ENCODE results near the gene EPN3.

The EPN3 gene

GRCh38 chr17:50495918-50496317, 36.6 kb upstream of the EPN3 start:
- H3K27me3 ChIP-seq (ENCODE audit: control insufficient read depth in 2 of 2, insufficient read depth in 2 of 2, low read length in 2 of 2), result no peaks in the 10 kb centered on the region
- H3K9me3 ChIP-seq (ENCODE audit: control insufficient read depth in 2 of 2, low read length in 2 of 2), result no peaks in the 10 kb centered on the region
- H3K4me1 ChIP-seq (ENCODE audit: control insufficient read depth in 2 of 2, insufficient read depth in 2 of 2, low read length in 2 of 2), result peaks cover 5 to 8% of the 10 kb centered on the region in 2 donors
- H3K9ac ChIP-seq (ENCODE audit: low read depth in 1 of 2, low read length in 2 of 2), result no peak overlapping the region
- no peak overlapping the region for H3K27ac ChIP-seq (ENCODE audit: low read depth in 2 of 2, low read length in 2 of 2)
- no peaks in the 10 kb centered on the region for H3K36me3 ChIP-seq (ENCODE audit: control insufficient read depth in 2 of 2, insufficient read depth in 2 of 2, low read length in 2 of 2)
- no peak overlapping the region for H3K4me3 ChIP-seq (ENCODE audit: low read length in 2 of 2)

GRCh38 chr17:50498021-50498874, 34.3 kb upstream of the EPN3 start:
- Histone ChIP-seq H3K9ac (ENCODE audit: low read depth in 1 of 2, low read length in 2 of 2) (peak overlapping the region in 1 of 2 donors; percentile 17), H3K36me3 (ENCODE audit: control insufficient read depth in 2 of 2, insufficient read depth in 2 of 2, low read length in 2 of 2) (no peaks in the 10 kb centered on the region), H3K9me3 (ENCODE audit: control insufficient read depth in 2 of 2, low read length in 2 of 2) (no peaks in the 10 kb centered on the region), H3K27me3 (ENCODE audit: control insufficient read depth in 2 of 2, insufficient read depth in 2 of 2, low read length in 2 of 2) (no peaks in the 10 kb centered on the region), H3K4me3 (ENCODE audit: low read length in 2 of 2) (no peak overlapping the region), H3K27ac (ENCODE audit: low read depth in 2 of 2, low read length in 2 of 2) (peak overlapping the region in 1 of 2 donors; percentile 26), H3K4me1 (ENCODE audit: control insufficient read depth in 2 of 2, insufficient read depth in 2 of 2, low read length in 2 of 2) (peaks cover 5 to 8% of the 10 kb centered on the region in 2 donors)

DNA sequence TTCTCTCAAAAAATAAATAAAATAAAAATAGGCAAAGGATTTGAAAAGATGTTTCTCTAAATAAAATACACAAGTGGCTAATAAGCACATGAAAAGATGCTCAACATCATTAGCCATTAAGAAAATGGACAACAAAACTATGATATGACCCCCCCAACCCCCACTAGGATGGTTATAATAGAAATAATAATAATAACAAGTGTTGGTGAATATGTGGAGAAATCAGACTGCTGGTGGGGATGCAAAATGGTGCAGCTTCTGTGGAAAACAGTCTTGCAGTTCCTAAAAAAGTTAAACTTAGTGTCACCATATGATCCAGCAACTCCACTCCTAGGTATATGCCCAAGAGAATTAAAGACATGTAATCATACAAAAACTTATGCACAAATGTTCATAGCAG, 33.3 kb upstream of the EPN3 start:
- H3K4me3 ChIP-seq (ENCODE audit: low read length in 2 of 2), result no peak overlapping the region
- no peaks in the 10 kb centered on the region for H3K27me3 ChIP-seq (ENCODE audit: control insufficient read depth in 2 of 2, insufficient read depth in 2 of 2, low read length in 2 of 2)
- no peak overlapping the region for H3K27ac ChIP-seq (ENCODE audit: low read depth in 2 of 2, low read length in 2 of 2)
- H3K9me3 ChIP-seq (ENCODE audit: control insufficient read depth in 2 of 2, low read length in 2 of 2), result no peaks in the 10 kb centered on the region
- H3K36me3 ChIP-seq (ENCODE audit: control insufficient read depth in 2 of 2, insufficient read depth in 2 of 2, low read length in 2 of 2), result no peaks in the 10 kb centered on the region
- H3K9ac ChIP-seq (ENCODE audit: low read depth in 1 of 2, low read length in 2 of 2), result no peak overlapping the region
- peaks cover 11 to 18% of the 10 kb centered on the region in 2 donors for H3K4me1 ChIP-seq (ENCODE audit: control insufficient read depth in 2 of 2, insufficient read depth in 2 of 2, low read length in 2 of 2)

- Histone ChIP-seq H3K9ac (ENCODE audit: low read depth in 1 of 2, low read length in 2 of 2) (no peak overlapping the region), H3K4me1 (ENCODE audit: control insufficient read depth in 2 of 2, insufficient read depth in 2 of 2, low read length in 2 of 2) (peaks cover 14 to 20% of the 10 kb centered on the region in 2 donors), H3K27me3 (ENCODE audit: control insufficient read depth in 2 of 2, insufficient read depth in 2 of 2, low read length in 2 of 2) (no peaks in the 10 kb centered on the region), H3K4me3 (ENCODE audit: low read length in 2 of 2) (no peak overlapping the region), H3K36me3 (ENCODE audit: control insufficient read depth in 2 of 2, insufficient read depth in 2 of 2, low read length in 2 of 2) (no peaks in the 10 kb centered on the region), H3K9me3 (ENCODE audit: control insufficient read depth in 2 of 2, low read length in 2 of 2) (no peaks in the 10 kb centered on the region), H3K27ac (ENCODE audit: low read depth in 2 of 2, low read length in 2 of 2) (no peak overlapping the region)
Measured at GRCh38 chr17:50499721-50500120, 32.8 kb upstream of the EPN3 start.

- Histone ChIP-seq H3K4me3 (ENCODE audit: low read length in 2 of 2) (no peak overlapping the region), H3K4me1 (ENCODE audit: control insufficient read depth in 2 of 2, insufficient read depth in 2 of 2, low read length in 2 of 2) (peaks cover 22 to 28% of the 10 kb centered on the region in 2 donors), H3K27ac (ENCODE audit: low read depth in 2 of 2, low read length in 2 of 2) (no peak overlapping the region), H3K9ac (ENCODE audit: low read depth in 1 of 2, low read length in 2 of 2) (no peak overlapping the region), H3K36me3 (ENCODE audit: control insufficient read depth in 2 of 2, insufficient read depth in 2 of 2, low read length in 2 of 2) (no peaks in the 10 kb centered on the region), H3K9me3 (ENCODE audit: control insufficient read depth in 2 of 2, low read length in 2 of 2) (no peaks in the 10 kb centered on the region), H3K27me3 (ENCODE audit: control insufficient read depth in 2 of 2, insufficient read depth in 2 of 2, low read length in 2 of 2) (no peaks in the 10 kb centered on the region)
Measured at GRCh38 chr17:50501054-50501453, 31.5 kb upstream of the EPN3 start.

GRCh38 chr17:50502301-50502990, 30.1 kb upstream of the EPN3 start:
- H3K4me1 ChIP-seq (ENCODE audit: control insufficient read depth in 2 of 2, insufficient read depth in 2 of 2, low read length in 2 of 2), result peaks cover 23 to 30% of the 10 kb centered on the region in 2 donors
- H3K27me3 ChIP-seq (ENCODE audit: control insufficient read depth in 2 of 2, insufficient read depth in 2 of 2, low read length in 2 of 2), result no peaks in the 10 kb centered on the region
- no peaks in the 10 kb centered on the region for H3K36me3 ChIP-seq (ENCODE audit: control insufficient read depth in 2 of 2, insufficient read depth in 2 of 2, low read length in 2 of 2)
- no peak overlapping the region for H3K9ac ChIP-seq (ENCODE audit: low read depth in 1 of 2, low read length in 2 of 2)
- H3K4me3 ChIP-seq (ENCODE audit: low read length in 2 of 2), result no peak overlapping the region
- peak overlapping the region in 1 of 2 donors; percentile 40 for H3K27ac ChIP-seq (ENCODE audit: low read depth in 2 of 2, low read length in 2 of 2)
- no peaks in the 10 kb centered on the region for H3K9me3 ChIP-seq (ENCODE audit: control insufficient read depth in 2 of 2, low read length in 2 of 2)

DNA sequence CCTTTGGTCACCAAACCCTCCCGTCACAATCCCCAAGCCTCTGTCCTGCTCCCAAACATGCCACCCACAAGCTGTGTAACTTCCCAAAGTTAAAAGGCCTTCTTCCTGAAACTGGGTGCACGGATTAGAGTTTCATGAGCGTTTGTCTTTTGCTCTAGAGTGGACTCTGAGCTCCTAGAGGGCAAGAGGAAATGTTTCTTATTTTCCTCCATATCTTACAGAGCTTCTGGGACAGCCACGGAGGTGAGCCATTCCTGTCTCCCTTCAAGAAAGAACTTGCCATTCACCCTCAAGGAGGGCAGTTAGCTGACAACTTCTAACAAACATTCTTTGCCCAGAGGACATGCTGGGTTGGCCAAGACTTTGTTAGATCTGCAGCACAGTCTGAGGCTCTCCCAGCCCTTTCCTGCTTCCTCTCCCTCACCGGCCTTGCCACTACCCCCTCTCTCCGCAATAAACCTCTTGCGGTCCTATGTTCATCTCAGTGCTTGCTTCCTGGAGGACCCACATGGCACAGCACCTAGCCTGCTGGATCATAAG, 26.9 kb upstream of the EPN3 start:
- Histone ChIP-seq H3K36me3 (ENCODE audit: control insufficient read depth in 2 of 2, insufficient read depth in 2 of 2, low read length in 2 of 2) (no peaks in the 10 kb centered on the region), H3K9me3 (ENCODE audit: control insufficient read depth in 2 of 2, low read length in 2 of 2) (no peaks in the 10 kb centered on the region), H3K4me1 (ENCODE audit: control insufficient read depth in 2 of 2, insufficient read depth in 2 of 2, low read length in 2 of 2) (peaks cover 24 to 28% of the 10 kb centered on the region in 2 donors), H3K4me3 (ENCODE audit: low read length in 2 of 2) (no peak overlapping the region), H3K27ac (ENCODE audit: low read depth in 2 of 2, low read length in 2 of 2) (peak overlapping the region; percentile 48 to 67), H3K27me3 (ENCODE audit: control insufficient read depth in 2 of 2, insufficient read depth in 2 of 2, low read length in 2 of 2) (no peaks in the 10 kb centered on the region), H3K9ac (ENCODE audit: low read depth in 1 of 2, low read length in 2 of 2) (peak overlapping the region in 1 of 2 donors; percentile 41)

DNA sequence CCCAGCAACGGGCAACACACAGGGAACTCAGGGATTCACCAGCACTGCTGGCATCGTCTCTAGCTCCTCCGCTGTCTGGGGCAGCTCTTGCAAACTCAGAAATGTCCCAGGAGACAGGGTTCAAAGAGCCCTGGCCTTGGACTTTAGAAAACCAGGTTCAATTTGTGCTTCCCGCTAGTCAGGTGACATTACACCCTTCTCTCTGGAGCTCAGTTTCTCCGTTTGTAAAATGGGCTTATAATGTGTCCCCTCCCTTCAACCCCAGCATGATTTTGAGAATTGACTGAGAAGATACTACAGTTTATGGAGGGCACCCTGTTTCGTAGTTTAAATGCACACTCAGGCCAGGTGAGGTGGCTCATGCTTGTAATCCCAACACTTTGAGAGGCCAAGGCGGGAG, 26.2 kb upstream of the EPN3 start:
- Histone ChIP-seq H3K4me1 (ENCODE audit: control insufficient read depth in 2 of 2, insufficient read depth in 2 of 2, low read length in 2 of 2) (peaks cover 24 to 28% of the 10 kb centered on the region in 2 donors), H3K9ac (ENCODE audit: low read depth in 1 of 2, low read length in 2 of 2) (no peak overlapping the region), H3K27me3 (ENCODE audit: control insufficient read depth in 2 of 2, insufficient read depth in 2 of 2, low read length in 2 of 2) (no peaks in the 10 kb centered on the region), H3K27ac (ENCODE audit: low read depth in 2 of 2, low read length in 2 of 2) (peak overlapping the region; percentile 48 to 67), H3K4me3 (ENCODE audit: low read length in 2 of 2) (no peak overlapping the region), H3K36me3 (ENCODE audit: control insufficient read depth in 2 of 2, insufficient read depth in 2 of 2, low read length in 2 of 2) (no peaks in the 10 kb centered on the region), H3K9me3 (ENCODE audit: control insufficient read depth in 2 of 2, low read length in 2 of 2) (no peaks in the 10 kb centered on the region)

DNA sequence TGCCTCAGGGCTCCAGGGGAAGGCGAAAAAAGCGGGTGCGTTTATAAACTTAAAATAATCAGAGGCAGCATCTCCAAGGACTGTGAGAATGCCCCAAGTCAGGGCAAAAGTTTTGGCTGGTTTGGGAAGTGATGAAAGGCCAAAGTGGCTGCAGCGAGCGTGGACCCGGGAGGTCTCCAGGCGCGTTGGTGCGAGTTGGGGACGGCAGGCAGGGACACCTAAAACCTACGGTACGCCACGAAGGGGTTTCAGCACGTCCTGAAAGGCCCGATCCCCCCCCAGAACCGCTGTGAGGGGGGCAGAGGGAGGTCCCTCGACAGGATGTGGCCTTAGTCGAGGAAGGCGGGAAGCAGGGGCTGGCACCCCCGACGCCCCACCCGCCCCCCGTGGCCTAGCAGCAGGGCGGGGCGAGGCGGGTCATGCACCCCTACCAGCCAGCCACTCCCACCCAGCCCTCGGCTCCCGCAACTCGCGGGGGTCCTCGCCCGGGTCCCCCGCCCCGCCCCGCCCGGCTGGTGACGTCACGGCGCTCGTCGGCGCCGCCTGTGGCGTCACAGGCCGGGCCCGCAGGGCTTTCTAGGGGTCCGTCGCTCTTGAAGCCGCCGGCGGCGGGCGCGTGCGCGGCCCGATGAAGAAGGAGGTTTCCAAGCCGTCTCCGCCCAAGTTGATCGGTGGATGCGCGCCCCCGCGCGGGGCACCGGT, 24.5 kb upstream of the EPN3 start, which contains the start of gene MYCBPAP:
TSS of gene MYCBPAP (plus strand) at position 569 of the 702 bp plus-strand sequence. CDS start 236 bp downstream, outside the sequence.
- Histone ChIP-seq H3K36me3 (ENCODE audit: control insufficient read depth in 2 of 2, insufficient read depth in 2 of 2, low read length in 2 of 2) (no peaks in the 10 kb centered on the region), H3K27me3 (ENCODE audit: control insufficient read depth in 2 of 2, insufficient read depth in 2 of 2, low read length in 2 of 2) (no peaks in the 10 kb centered on the region), H3K4me3 (ENCODE audit: low read length in 2 of 2) (peak within 1 kb of the TSS; percentile 59 to 62), H3K27ac (ENCODE audit: low read depth in 2 of 2, low read length in 2 of 2) (peak within 1 kb of the TSS; percentile 65), H3K9ac (ENCODE audit: low read depth in 1 of 2, low read length in 2 of 2) (peak within 1 kb of the TSS; percentile 52 to 76), H3K4me1 (ENCODE audit: control insufficient read depth in 2 of 2, insufficient read depth in 2 of 2, low read length in 2 of 2) (peaks cover 27 to 34% of the 10 kb centered on the region in 2 donors), H3K9me3 (ENCODE audit: control insufficient read depth in 2 of 2, low read length in 2 of 2) (no peaks in the 10 kb centered on the region)
